Heart right ventricle (tissue), 16 donors: Measurements from ENCODE around the gene LSM10. TPM values are rescaled to one million over a fixed set of nuclear protein-coding genes. Genes with fewer than 3 reads are reported as not detected.
A peak's percentile ranks its signal among the peaks of the same experiment; 100 is the strongest.

ENCODE experiments used
- ATAC-seq, 8 donors: fragments of 200-7000 bp; cut with Tn5 transposase; one replicate each; pipeline ENCODE4 v1.9.1; 2020; ENCODE audit warnings: mild to moderate bottlenecking in 8 of 8, moderate library complexity in 8 of 8, moderate number of reproducible peaks in 1 of 8
- DNase-seq, 2 donors: peaks; one replicate each; pipeline ENCODE4 v3.0.0-alpha.2; 2020
- H3K27ac ChIP-seq, 10 donors: fragments of 200-600 bp; sonication (generic) in 2 of 10; one replicate each; pipeline versions ENCODE4 v1.5.0 to v1.8.0; 2020 to 2022; ENCODE audit warnings: mild to moderate bottlenecking in 3 of 10
- H3K27me3 ChIP-seq, 7 donors: fragments of 200-600 bp; one replicate each; pipeline ENCODE4 v1.8.0; 2021 to 2022; ENCODE audit warnings: mild to moderate bottlenecking in 2 of 7
- H3K36me3 ChIP-seq, 9 donors: fragments of 200-600 bp; sonication (generic) in 1 of 9; one replicate each; pipeline versions ENCODE4 v1.5.0 to v1.8.0; 2020 to 2022; ENCODE audit warnings: mild to moderate bottlenecking in 2 of 9
- H3K4me1 ChIP-seq, 9 donors: fragments of 200-600 bp; sonication (generic) in 1 of 9; one replicate each; pipeline versions ENCODE4 v1.5.0 to v1.8.0; 2020 to 2022; ENCODE audit warnings: mild to moderate bottlenecking in 4 of 9
- H3K4me3 ChIP-seq, 10 donors: fragments of 200-600 bp; sonication (generic) in 2 of 10; one replicate each; pipeline versions ENCODE4 v1.5.0 to v1.8.0; 2020 to 2022; ENCODE audit warnings: mild to moderate bottlenecking in 7 of 10, moderate library complexity in 2 of 10
- H3K9me3 ChIP-seq, 11 donors: fragments of 200-600 bp in 10 of 11; sonication (generic) in 2 of 11; one replicate each; pipeline versions ENCODE4 v1.5.0 to v1.8.0; 2013 to 2022; ENCODE audit warnings: mild to moderate bottlenecking in 2 of 11, control low read depth in 1 of 11, moderate library complexity in 1 of 11
- WGBS, 2 donors: extraction: QIAGEN DNeasy Blood & Tissue Kit; methylation state at CpG; one replicate each; pipeline ENCODE4 v1.1.7; 2013; ENCODE audit warnings: inconsistent platforms in 1 of 2; 5-methylcytosine and 5-hydroxymethylcytosine counted together
- intact Hi-C, 10 donors: fragments of 100-400 bp; cut with DNase I; formaldehyde crosslinking; loops; one replicate each; pipeline versions ENCODE4 v1.11.1 to v1.14.2; 2022
- polyA plus RNA-seq, 2 donors: library from polyadenylated mRNA; stranded (reverse); fragments of 200-250 nt; gene quantifications; one replicate each; pipeline ENCODE4 v1.2.3, GENCODE V29; 2013
- total RNA-seq, 10 donors: library from RNA; stranded (reverse); fragmentation: NEBNext Ultra II Directional in 3 of 10; extraction: Animal tissue kit (Norgen Biotek cat#: 25700) in 3 of 10; gene quantifications; one replicate each; pipeline versions ENCODE4 v1.2.1 to v1.2.4, GENCODE V29; 2021 to 2023
- TF ChIP-seq, protein P1 (sequence below), 9 donors: fragments of 200-600 bp; sonication (generic) in 2 of 9; IDR thresholded peaks; one replicate each; pipeline versions ENCODE4 v1.5.0 to v1.8.0; 2021 to 2022; ENCODE audit warnings: antibody characterized with exemption in 9 of 9, mild to moderate bottlenecking in 5 of 9, moderate library complexity in 1 of 9
- donor health status: Arrhythmogenic right ventricular cardiomyopathy.
- donor health status: ischemic (EF 13 %, LVEDD 7.1; RV severe dilation, severe dysfunction).
- donor health status: healthy with polysubstance abuse.
- donor health status: DM: no; HTN: yes; CAD: no.
- donor health status: DM: no; HTN: no; CAD: no.
- donor health status: ischemic (EF 25% LVEDD 6.9; RV normal size, moderate dysfunction).
- donor health status: ischemic (EF 25% LVEDD 5.7; RV mildly dilated, moderate dysfunction).
- donor health status: healthy.
- donor health status: DM: yes; HTN: yes; CAD: no.
- donor health status: Ischemic cardiomyopathy.
- donor health status: ischemic (EF 35%, LVEDD 5.7; RV mildly dilated, moderate dysfunction).
- donor health status: nonischemic (EF 11% LVEDD 7.7; RV severe dilation, severe dysfunction).
- donor health status: DM: yes; HTN: yes; CAD: no.
- donor health status: PGD.
- donor health status: ischemic (EF 29% LVEDD 5.4; RV normal size, mild dysfunction).
- donor health status: nonischemic (EF 23%, LVEDD 6.1; RV moderate dilation, normal function).

The LSM10 gene
- total and polyA plus RNA-seq, 12 donors, result 35.2 to 82.6 (median 46.2) TPM

DNA sequence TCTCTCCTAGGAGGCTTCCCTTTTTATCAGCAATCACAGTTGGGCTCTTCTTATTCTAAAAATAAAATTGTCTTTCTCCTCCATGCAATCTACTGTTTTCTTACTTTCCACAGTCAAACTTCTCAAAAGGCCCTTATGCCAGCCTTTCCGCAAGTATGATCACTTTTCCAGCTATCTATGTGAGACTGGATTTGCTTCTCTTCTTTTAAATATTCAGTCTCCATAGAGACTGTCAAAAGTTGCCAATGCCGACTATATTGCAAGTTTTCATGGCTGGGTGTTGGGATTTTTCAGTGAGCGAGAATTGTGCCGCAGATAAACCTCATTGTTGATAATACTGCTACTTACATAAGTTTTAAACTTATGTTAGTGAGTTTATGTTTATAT lies 4.8 kb upstream of the LSM10 start:
- intact Hi-C loops, result no loop called here
- Histone ChIP-seq H3K9me3 (no peaks in the 10 kb centered on the region), H3K36me3 (peaks cover 0 to under 1% (median 0%) of the 10 kb centered on the region in 9 donors), H3K27me3 (no peaks in the 10 kb centered on the region), H3K4me3 (no peak overlapping the region), H3K4me1 (peaks cover 0 to 21% (median 5%) of the 10 kb centered on the region in 9 donors), H3K27ac (no peak overlapping the region)
- TF ChIP-seq, protein P1, sequence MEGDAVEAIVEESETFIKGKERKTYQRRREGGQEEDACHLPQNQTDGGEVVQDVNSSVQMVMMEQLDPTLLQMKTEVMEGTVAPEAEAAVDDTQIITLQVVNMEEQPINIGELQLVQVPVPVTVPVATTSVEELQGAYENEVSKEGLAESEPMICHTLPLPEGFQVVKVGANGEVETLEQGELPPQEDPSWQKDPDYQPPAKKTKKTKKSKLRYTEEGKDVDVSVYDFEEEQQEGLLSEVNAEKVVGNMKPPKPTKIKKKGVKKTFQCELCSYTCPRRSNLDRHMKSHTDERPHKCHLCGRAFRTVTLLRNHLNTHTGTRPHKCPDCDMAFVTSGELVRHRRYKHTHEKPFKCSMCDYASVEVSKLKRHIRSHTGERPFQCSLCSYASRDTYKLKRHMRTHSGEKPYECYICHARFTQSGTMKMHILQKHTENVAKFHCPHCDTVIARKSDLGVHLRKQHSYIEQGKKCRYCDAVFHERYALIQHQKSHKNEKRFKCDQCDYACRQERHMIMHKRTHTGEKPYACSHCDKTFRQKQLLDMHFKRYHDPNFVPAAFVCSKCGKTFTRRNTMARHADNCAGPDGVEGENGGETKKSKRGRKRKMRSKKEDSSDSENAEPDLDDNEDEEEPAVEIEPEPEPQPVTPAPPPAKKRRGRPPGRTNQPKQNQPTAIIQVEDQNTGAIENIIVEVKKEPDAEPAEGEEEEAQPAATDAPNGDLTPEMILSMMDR (IDR thresholded peaks at IDR 0.05), result no peak
- 91 to 96% methylated on average over 4 of the region's 4 CpGs for WGBS, 2 donors
- no peak for DNase-seq
- no peak for ATAC-seq

DNA sequence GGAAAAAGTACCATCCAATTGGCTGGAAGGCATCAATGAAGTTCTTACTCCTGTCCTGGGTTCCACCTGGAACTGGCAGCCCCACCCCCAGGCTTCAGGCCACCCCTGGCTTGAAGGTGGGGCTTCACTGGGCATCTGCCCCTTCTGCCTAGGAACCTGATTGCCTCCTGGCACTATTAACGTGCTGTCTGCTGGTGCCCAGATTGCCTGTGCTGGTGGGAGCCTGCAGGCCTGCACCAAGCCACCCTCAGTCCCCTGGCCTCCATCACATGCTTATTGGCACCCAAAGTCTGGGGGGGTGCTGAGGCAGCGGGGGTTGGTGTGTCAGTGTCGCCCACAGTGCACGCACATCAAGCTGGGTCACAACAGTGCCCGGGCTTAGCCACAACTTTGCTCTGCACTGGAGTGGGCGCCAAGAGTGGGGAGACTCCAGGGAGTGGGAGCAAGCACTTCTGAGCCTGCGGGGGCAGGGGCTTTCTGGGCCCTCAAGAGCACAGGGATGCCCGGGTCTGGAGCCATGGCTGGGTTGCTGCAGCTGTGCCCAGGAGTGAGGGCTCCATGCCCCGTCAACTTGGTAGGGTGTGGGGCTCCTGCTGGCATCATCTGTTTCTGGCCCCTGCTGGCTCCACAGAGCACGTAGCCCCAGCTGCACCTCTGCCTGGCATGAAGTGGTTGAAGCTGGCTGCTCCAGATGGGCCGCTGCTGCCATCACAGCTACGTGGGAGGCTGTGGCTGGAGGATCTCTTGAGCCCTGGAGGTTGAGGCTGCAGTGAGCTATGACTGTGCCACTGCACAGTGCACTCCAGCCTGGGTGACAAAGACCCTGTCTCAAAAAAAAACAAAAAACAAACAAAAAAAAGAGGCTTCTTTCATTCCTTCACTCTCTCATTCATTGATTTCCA lies 4.1 kb upstream of the LSM10 start:
- no peaks in the 10 kb centered on the region for H3K36me3 ChIP-seq
- peaks cover 0 to 23% (median 9%) of the 10 kb centered on the region in 9 donors for H3K4me1 ChIP-seq
- H3K4me3 ChIP-seq, result peak overlapping the region in 8 of 10 donors; percentile 1 to 46 (median 32)
- DNase-seq (no peak), ATAC-seq (no peak)
- no peaks in the 10 kb centered on the region for H3K27me3 ChIP-seq
- H3K9me3 ChIP-seq, result no peaks in the 10 kb centered on the region
- WGBS, 2 donors, result 90 to 92% methylated on average over 12 of the region's 12 CpGs
- TF ChIP-seq, protein P1 (IDR thresholded peaks at IDR 0.05), result no peak
- intact Hi-C loops, result no loop called here
- peak overlapping the region in 6 of 10 donors; percentile 33 to 85 (median 48) for H3K27ac ChIP-seq

DNA sequence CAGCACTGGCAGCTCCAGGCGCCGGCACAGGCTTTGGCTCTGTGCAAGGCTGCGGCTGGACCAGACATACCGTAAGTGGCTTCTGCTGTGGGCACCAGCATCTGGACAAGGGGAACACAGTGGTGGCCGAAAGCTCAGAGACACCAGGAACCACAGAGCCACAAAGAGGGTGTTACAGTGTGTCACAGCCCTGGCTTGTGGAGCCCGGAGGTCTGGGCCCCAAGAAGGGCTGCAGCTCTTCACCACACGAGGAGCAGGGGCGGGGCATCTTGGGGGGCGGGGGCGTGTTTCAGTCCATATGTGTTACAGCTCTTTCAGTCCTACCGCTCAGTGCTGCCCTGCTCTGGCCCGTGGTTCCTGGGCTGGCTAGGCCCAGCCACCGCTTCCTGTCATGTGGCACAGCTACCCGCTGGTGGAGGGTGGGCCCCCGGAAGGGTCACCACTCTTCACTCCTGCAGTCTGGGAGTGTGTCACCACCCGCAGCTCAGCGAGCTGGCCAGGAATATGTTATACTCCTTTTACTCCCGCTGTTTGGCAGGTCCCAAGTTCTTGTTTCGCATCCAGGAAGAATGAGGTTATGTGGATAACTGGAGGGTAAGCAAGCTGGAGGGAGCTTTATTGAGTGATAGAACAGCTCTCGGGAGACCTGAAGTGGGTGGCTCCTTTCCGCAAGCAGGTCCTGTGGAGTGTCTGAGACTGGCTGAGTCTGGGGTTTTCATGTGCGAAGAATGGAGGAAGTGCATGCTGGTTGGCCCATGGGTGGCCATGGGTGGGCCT lies 3.3 kb upstream of the LSM10 start:
- no peaks in the 10 kb centered on the region for H3K9me3 ChIP-seq
- peaks cover 5 to 32% (median 15%) of the 10 kb centered on the region in 9 donors for H3K4me1 ChIP-seq
- peak; percentile 36 to 70 (median 53) for ATAC-seq
- 79 to 80% methylated on average over 22 of the region's 22 CpGs for WGBS, 2 donors
- peak overlapping the region in 8 of 10 donors; percentile 1 to 46 (median 32) for H3K4me3 ChIP-seq
- H3K27ac ChIP-seq, result peak overlapping the region in 6 of 10 donors; percentile 33 to 85 (median 48)
- intact Hi-C loops, result no loop called here
- no peaks in the 10 kb centered on the region for H3K36me3 ChIP-seq
- no peaks in the 10 kb centered on the region for H3K27me3 ChIP-seq
- peak; percentile 60 to 65 for DNase-seq
- TF ChIP-seq, protein P1 (IDR thresholded peaks at IDR 0.05), result peak in 1 of 9 donors; percentile 5

DNA sequence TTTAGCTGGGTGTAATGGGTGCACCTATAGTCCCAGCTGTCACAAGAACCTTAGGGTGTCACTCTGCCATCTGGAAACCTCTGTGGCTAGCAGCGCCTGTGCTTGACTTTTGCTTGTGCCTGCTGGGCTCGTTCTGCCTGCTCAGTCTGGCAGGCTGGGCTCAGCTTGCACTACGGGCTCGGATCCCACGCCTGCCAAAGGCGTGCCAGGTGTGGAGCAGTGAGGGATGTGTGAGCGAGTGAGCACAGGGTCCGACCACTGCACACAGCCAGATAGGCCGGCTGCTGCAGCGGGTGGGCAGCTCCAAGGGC lies 2.8 kb upstream of the LSM10 start:
- Histone ChIP-seq H3K4me1 (peaks cover 5 to 36% (median 15%) of the 10 kb centered on the region in 9 donors), H3K36me3 (no peaks in the 10 kb centered on the region), H3K27ac (peak overlapping the region in 3 of 10 donors; percentile 34 to 85 (median 53)), H3K27me3 (no peaks in the 10 kb centered on the region), H3K9me3 (no peaks in the 10 kb centered on the region), H3K4me3 (peak overlapping the region in 1 of 10 donors; percentile 46)
- intact Hi-C loops, result no loop called here
- TF ChIP-seq, protein P1 (IDR thresholded peaks at IDR 0.05), result no peak
- no peak for ATAC-seq
- DNase-seq, result no peak
- 95% methylated on average over 10 of the region's 10 CpGs for WGBS, 2 donors
